ENCODE results near the gene ATG14.
"Not testable (repeated sequence)": the region's sequence is repeated elsewhere in the genome, so short reads cannot be mapped to it uniquely, and the experiment has no call there.

ATG14 gene

GRCh38 chr14:55350461-55350860 lies 61.2 kb downstream of the ATG14 start:
- DNase-seq (ENCODE audit: low spot score) = no peak

GRCh38 chr14:55349565-55349964 lies 62.1 kb downstream of the ATG14 start:
- DNase-seq (ENCODE audit: low spot score) = no peak

DNA sequence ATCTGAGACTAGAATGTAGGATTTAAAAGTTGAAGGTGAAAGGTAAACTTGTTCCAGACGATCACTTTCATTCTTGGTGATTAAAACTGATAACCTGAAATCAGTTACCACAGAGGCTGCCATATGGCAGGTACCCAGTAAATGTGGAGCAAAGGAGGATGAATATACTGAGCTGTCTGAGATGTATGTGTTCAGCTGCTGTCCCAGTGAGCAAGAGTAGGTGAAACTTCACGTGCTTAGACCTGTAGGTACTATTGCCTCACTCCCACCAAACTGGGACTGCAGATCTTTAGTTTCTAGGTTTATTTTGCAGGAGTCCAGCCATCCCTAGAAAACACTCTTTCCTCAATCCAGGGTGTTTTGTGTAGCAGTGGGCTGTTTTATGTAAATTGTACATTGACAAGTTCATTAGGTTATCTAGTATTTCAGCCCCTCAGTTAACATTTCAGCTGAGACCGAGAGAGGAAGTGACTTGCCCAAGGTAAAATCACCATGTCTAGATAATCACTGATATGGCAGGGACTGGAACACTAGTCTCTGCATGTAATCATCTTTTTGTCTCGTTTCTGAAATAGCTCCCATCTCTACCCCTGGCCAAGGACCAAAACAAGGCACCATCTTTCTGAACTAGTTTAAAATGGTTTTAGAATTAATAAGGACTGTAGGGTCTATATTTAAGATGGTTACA lies 62.7 kb downstream of the ATG14 start:
- DNase-seq (ENCODE audit: low spot score) = no peak

DNA sequence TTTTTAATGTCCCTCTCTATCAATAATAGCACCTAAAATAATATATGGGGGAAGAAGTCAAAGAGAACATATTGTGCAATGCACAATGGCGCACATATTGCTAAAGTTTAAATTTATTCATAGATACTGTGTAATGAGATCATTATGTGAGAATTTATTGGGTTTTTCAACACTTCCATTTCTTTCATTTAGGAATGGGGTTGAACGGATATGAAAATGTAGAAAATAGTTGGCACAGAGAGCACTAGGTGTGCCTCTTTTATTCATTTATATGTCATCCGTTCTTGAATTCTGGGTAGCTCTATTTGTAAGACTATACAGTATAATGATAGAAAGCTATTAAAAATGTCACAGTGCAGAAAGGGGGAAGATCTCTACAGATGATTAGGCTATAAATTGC lies 63.9 kb downstream of the ATG14 start:
- DNase-seq (ENCODE audit: low spot score) = no peak

DNA sequence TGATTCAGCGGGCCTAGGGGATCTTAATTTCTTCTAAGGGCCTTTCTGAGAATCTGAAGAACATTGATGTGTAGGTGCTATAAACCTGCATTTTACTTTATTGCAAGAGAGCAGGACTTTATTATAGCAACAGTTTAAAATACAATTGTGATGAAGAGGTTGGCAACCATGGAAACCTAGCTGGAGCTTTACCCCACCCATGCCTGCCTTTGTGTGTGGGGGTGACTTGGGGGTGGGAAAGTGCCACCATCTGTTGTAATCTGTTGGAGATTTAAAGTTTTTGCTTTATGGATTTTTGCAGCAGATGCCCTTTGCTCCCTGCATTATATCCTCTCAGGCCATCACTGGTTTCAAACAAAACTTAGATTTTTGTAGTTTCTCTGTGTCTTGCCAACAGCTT lies 64.6 kb downstream of the ATG14 start:
- DNase-seq (ENCODE audit: low spot score) = no peak

DNA sequence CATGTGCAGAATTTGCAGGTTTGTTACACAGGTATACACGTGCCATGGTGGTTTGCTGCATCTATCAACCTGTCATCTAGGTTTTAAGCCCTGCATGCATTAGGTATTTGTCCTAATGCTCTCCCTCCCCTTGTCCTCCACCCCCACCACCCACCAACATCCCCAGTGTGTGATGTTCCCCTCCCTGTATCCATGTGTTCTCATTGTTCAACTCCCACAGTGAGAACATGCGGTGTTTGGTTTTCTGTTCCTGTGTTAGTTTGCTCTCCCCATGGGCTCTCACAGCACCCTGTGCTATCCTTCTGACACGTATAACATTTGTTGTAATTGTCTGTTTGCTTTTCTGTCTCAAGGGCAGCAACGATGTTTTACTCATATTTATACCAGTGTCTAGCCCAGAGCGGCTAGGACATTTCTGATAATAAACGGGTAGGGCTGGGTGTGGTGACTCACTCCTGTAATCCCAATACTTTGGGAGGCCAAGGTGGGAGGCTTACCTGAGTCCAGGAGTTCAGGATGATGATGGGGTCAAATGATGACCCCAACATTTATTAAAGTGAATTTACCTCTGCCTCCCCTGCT lies 67.0 kb downstream of the ATG14 start:
- DNase-seq (ENCODE audit: low spot score) = not testable (repeated sequence)

DNA sequence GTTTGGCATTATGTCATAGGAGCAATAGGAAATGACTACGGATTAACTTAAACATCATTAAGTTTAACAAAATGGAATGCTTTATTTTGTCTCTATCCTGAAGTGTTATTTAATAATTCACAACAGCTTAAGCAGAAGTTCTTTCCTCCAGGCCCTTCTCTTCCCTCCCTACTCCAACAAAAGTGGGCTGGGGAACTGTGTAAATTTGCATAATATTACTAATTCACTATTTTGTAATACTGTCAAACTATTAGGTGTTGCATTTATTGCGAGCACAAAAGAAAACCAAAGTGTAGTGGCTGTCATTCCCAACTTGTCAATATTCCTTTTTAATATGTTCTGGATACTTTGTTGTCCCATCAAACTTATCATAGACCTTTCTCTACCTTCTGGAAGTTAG lies 69.8 kb downstream of the ATG14 start:
- no peak for DNase-seq (ENCODE audit: low spot score)

GRCh38 chr14:55340482-55340881 lies 71.1 kb downstream of the ATG14 start:
- no peak for DNase-seq (ENCODE audit: low spot score)

GRCh38 chr14:55339770-55340169 lies 71.9 kb downstream of the ATG14 start:
- DNase-seq (ENCODE audit: low spot score) = no peak

- DNase-seq (ENCODE audit: low spot score) = no peak
Measured at GRCh38 chr14:55336691-55337090, 74.9 kb downstream of the ATG14 start.

DNA sequence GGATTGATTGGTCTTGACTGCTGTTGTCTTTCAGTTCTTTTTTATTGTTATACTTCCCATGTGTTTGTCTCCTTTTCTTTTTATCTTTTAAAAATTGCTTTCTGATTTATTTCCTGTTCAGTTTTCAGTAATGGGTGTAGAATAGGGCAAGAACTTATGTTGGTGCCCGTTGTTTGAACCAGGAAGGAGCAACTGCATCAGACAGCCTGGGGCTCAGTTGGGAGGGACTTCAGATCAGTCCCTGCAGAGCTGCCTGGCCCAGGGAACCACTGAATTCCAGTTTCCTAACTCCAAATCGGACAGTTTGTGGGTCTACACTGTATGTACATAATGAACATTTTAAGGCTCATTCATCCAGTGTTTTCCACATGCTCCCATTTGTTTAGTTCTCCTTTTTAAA lies 75.5 kb downstream of the ATG14 start:
- DNase-seq (ENCODE audit: low spot score) = peak; percentile 41

GRCh38 chr14:55333711-55334485 lies 77.7 kb downstream of the ATG14 start:
- no peak for DNase-seq (ENCODE audit: low spot score)

DNA sequence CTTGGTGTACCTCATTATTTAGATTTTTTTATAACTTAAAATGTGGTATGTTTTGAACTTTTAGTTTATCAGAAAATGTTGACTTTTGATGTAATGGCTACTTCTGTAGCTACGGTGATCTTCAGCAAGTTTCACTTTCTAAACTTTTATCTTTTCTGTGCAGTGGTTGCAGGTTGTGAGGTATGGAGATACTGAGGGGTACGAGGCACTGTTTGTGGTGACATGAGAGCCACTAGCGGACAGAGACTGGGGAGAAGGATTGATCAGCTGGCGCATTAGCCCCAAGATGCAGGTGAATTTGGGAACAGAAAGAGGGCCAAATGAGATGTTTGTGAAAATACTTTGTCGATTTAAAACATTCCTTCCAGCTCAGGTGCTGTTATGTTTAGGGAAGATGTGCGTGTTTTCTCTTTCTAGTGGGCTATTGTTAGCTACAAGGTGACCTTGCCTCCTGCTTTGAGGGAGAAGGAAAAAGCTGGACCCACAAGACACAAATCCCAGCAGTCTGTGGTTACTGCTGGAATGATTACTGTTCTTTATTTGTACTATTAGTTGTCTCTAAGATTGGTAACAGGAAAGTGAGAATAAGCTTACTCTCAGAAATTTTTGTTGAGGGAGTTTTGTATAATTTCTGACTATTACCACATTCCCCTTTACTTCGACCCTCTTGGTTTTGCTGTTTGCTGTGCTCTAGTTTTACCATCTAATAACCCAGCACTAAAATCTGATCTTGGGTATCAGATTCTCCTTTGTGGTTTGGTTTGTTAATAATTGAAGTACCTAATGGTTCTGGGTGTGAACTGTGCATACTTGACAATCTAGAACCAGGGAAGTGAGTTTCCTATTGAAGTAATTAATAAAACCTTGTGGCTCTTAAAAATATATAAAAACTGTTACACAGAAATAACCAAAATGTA lies 78.7 kb downstream of the ATG14 start:
- DNase-seq (ENCODE audit: low spot score) = no peak

GRCh38 chr14:55329999-55330710 lies 81.5 kb downstream of the ATG14 start:
- no peak for DNase-seq (ENCODE audit: low spot score)

GRCh38 chr14:55328317-55328716 lies 83.3 kb downstream of the ATG14 start:
- DNase-seq (ENCODE audit: low spot score) = no peak

DNA sequence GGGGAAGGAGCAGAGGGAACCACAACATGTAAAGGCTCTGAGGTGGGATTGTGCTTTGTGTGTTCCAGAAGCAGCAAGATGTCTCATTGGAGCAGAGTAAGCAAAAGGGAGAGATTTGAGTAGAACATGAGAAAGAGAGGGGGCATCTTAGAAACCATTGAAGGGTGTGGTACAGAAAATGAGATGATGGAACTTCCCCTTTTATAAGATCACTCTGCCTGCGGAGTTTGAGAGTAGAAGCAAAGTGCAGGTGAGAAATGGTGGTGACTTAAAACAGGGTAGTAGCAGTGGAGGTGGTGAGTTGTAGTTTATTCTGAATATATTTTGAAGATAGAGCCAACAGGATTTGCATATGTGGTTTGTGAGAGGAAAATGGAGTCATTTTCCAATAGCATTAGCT lies 84.5 kb downstream of the ATG14 start:
- no peak for DNase-seq (ENCODE audit: low spot score)

DNA sequence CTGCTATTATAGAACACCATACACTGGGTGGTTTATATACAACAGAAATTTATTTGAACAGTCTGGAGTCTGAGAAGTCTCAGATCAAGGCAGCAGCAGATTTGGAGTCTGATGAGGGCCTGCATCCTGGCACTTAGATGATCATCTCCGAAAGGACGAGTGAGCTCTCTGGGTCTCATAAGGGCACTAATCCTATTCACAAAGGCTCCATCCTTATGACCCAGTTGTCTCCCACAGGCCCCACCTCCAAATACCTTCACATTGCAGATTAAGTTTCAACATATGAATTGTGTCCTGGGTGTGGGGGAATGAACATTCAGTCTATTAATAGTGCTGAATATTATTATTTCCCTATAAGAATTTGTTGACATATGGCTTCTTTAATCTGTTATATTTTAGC lies 86.8 kb downstream of the ATG14 start:
- no peak for DNase-seq (ENCODE audit: low spot score)

DNA sequence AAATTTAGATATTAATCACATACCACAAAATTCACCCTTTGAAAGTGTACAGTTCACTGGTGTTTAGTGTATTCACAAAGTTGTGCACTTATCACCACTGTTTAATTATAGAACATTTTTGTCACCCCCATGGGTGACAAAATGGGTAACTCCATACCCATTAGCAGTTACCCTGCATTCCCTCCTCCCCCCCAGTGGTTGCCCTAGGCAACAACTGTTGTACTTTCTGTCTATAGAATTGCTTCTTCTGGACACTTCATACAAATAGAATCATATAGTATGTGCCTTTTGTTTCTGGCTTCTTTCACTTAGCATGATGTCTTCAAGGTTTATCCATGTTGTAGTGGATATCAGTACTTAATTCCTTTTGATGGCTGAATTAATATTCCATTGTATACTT lies 87.7 kb downstream of the ATG14 start:
- DNase-seq (ENCODE audit: low spot score) = no peak

GRCh38 chr14:55318694-55319093 lies 92.9 kb downstream of the ATG14 start:
- no peak for DNase-seq (ENCODE audit: low spot score)

DNA sequence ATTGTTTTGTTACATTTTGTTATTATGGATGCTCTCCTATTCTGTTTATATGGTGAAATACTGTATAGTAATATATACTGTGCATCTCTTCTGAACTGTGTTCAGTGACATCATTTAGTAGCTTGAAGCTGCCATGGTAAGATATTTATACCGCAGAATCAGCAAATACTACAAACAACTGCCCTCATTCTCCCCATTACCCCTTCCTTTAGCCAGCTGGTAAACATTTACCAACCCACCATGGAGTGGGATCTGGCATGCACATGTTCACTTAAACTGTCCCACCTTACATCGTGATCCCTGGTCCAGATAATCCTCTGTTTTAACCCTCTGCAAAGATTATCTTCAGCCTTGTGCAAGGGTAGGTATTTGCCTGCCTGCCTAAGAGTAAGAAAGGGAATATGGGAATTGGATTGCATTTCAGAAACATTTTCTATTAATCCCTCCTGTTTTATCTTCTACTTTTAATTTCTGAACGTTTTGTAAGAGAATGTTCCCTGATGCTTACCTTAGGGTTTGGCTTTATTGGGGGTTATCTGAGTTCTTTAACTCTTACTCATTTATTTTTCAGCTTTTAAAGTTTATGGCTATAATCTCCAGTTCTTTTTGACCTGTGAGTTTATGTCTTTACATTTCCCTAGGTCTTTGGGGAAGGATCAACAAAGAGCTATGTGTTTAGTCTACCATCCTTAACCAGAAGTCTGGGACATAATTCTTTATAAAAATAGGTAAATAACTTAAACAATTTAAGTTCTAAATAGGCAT lies 93.9 kb downstream of the ATG14 start:
- no peak for DNase-seq (ENCODE audit: low spot score)

GRCh38 chr14:55316564-55316963 lies 95.1 kb downstream of the ATG14 start:
- DNase-seq (ENCODE audit: low spot score) = no peak
